HG03097 (cell line): ENCODE measurements around the gene RAB11B.
"Not testable (repeated sequence)": the region's sequence is repeated elsewhere in the genome, so short reads cannot be mapped to it uniquely, and the experiment has no call there.

ENCODE experiments used
- ATAC-seq: cut with Tn5 transposase; IDR thresholded peaks from one replicate; pipeline ENCODE4 v1.9.1; 2021; ENCODE audit not compliant: unreplicated experiment, low FRiP score

Gene RAB11B

DNA sequence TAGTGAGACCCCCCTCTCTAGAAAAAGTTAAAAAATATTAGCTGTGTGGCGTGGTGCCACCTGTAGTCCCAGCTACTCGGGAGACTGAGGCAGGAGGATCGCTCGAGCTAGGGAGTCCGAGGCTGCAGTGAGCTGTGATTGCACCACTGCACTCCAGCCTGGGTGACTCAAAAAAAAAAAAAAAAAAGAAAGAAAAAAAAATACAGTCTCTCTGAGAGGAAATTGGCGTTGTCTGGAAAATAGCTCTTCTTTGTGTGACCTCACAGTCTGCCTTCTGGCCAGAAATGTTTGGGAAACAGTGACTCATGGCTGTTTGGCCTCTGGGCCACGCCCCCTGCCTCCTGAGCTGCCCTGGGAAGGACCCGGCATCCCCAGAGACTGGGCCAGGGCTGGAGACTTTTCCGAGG lies 33.7 kb downstream of the RAB11B start:
- ATAC-seq = no peak

DNA sequence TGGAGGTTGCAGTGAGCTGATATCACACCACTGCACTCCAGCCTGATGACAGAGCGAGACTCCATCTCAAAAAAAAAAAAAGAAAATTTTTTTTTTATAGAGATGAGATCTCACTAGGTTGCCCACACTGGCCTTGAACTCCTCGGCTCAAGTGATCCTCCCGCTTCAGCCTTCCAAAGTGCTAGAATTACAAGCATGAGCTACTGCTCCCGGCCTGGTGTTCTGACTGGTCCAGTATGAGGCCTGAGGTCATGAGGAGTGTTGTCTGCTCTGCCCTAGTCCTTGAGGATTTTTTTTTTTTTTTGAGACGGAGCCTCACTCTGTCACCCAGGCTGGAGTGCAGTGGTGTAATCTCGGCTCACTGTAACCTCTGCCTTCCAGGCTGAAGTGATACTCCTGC lies 35.2 kb downstream of the RAB11B start:
- ATAC-seq = not testable (repeated sequence)

DNA sequence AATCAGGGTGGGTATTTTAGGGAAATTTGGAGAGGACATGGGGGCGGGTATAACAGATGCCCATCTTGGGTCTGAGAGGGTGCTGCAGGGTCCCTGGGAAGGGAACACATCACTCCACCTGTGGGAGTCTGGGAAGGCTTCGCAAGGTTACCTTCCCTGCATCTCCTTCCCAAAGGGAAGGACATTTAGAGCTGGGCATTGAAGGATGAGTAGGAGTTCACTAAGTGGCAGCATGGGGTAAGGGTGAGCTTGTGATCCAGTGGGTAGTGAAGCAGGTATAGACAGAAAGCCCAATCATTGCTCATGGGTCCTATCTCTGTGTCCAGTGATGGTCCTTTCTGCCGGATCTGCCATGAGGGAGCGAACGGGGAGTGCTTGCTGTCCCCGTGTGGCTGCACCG lies 36.1 kb downstream of the RAB11B start:
- ATAC-seq = no peak

DNA sequence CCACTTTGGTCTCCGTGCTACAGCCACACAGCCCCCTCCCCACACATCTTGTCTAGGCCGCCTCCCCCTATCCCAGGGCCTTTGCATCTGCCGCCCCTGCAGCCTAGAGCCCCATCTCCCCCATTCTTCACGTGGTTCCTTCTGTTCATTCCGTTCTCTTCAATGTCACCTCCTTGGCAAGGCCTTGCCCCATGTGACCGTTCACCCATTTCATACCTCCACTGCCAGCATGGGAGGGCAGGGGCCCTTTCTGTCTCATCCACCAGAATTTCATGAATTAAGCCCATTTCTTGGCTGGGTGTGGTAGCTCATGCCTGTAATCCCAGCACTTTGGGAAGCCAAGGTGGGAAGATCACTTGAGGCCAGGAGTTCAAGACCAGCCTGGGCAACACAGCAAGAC lies 38.9 kb downstream of the RAB11B start:
- ATAC-seq = no peak

DNA sequence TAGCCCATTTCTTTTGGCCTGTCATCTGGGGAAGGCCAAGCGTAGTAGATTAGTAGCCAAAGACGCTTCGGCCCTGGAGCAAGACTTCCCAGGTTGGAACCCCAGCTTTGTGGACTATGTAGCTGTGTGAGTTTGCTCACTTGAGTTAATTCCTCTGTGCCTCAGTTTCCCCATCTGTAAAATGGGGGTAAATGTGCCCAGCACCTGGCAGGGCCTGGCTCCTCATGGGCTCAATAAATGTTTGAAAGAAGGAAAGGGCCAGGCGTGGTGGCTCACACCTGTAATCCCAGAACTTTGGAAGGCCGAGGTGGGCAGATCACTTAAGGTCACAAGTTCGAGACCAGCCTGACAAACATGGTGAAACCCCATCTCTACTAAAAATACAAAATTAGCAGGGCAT lies 39.7 kb downstream of the RAB11B start:
- ATAC-seq = no peak

DNA sequence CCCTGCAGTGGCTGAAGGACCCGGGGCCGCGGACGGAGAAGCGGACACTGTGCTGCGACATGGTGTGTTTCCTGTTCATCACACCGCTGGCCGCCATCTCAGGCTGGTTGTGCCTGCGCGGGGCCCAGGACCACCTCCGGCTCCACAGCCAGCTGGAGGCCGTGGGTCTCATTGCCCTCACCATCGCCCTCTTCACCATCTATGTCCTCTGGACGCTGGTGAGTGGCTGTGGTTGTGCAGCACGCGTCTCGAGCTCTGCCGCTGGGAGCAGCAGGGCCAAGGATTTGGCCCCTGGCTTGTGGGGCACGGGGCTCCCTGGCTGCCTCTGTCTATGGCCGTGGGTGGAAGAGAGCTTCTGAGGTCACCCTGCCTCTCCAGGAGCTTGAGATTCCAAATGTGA lies 40.5 kb downstream of the RAB11B start:
- ATAC-seq = no peak

DNA sequence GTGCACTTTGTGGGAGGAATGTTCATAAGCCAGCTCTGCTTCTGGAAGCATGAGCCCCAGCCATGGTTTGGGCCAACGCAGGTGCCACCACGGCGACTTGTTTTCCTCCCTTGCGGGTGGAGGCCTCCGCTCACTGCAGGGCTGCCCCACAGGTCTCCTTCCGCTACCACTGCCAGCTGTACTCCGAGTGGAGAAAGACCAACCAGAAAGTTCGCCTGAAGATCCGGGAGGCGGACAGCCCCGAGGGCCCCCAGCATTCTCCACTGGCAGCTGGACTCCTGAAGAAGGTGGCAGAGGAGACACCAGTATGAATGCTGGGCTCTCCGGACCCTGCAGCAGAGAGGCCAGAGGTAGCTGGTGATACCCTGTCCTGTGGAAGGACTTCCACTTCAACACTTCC lies 48.1 kb downstream of the RAB11B start:
- ATAC-seq = no peak

DNA sequence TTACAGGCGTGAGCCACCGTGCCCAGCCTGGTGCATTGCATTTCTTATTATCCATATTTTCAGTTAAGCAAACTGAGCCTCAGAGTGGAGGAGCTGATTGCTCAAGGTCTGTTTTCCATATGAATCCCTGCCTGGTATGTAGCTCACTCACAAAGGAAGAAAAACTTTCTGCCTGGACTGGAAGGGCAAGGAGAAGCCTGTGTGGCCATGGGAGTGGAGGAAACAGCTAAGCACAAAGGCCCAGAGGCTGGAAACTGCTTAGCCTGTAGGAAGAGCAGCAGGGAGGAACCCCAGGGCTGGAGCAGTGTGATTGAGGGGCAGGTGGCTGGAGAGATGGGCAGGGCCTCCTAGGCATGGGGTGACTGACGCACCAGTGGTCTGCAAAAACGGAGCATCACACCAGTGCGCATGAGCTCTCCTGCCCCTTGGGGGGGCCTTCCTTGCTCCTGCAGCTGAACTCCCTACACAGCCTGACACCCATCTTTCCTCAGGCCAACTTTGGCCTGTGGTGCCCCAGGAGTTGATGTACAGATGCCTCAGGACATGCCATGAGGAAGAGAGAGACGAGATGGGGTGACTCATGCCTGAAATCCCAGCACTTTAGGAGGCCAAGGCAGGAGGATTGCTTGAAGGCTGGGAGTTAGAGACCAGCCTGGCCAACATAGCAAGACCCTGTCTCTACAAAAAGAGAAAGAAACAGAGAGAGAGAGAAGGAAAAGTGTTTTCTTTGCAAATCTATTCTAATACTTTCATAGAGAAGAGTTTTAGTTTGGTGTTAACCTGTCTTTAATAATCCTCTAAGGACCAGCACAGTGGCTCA lies 51.8 kb downstream of the RAB11B start:
- no peak for ATAC-seq

DNA sequence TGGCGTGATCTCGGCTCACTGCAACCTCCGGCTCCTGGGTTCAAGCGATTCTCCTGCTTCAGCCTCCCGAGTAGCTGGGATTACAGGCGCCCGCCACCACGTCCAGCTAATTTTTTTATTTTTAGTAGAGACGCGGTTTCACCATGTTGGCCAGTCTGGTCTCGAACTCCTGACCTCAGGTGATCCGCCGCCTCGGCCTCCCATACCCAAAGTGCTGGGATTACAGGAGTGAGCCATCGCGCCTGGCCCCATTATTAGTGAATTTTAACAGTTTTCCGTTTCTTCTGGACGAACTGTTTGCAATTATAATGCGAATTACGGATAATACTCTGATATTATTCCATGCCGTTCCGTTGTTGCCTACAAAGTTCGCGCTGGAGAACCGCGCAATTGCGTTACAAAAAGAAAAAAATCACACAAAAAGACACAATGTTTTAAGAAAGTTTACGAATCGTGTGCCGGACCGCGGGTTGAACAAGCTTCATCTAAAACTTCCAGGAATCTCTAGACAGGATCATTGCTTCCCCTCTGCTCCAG lies 54.0 kb downstream of the RAB11B start:
- ATAC-seq = not testable (repeated sequence)

DNA sequence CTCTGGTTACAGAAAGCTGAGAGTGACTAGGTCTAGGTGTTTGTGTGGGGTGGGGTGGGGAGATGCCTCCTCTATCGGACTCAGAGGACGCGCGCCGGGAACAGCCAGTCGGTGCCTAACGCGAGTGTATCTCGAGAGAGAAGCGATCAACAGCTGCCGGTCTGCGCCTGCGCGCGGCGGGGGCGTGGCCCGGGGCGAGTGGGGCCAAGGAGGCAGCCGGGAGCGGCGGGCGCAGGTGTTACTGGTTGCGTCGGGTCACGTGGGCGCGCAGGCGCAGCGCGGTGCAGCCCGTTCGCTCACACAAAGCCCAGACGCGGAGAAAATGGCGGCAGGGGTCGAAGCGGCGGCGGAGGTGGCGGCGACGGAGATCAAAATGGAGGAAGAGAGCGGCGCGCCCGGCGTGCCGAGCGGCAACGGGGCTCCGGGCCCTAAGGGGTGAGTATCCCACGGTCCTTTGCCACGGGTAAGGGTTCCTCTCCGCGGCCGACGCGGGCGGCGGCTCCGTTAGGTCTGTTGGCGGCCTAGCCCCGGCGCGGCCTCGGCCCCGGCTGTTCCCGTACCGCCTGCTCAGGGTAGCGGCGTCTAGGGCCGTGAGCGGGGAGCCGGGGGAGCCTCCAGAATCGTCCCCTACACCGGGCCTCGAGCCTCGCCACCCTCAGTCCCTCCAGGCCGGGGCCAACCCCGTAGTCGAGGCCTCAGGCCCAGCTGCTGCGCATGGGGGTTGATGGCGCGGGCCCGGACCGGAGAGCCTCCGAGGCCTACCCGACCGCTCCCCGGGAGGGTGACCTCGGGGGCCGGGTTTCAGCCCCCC lies 54.7 kb downstream of the RAB11B start, which contains the start of gene HNRNPM:
Gene HNRNPM, plus strand, starts transcription at position 299 of the 811 bp plus-strand sequence. Its CDS starts 24 bp downstream, at position 323.
- ATAC-seq = peak; percentile 92

DNA sequence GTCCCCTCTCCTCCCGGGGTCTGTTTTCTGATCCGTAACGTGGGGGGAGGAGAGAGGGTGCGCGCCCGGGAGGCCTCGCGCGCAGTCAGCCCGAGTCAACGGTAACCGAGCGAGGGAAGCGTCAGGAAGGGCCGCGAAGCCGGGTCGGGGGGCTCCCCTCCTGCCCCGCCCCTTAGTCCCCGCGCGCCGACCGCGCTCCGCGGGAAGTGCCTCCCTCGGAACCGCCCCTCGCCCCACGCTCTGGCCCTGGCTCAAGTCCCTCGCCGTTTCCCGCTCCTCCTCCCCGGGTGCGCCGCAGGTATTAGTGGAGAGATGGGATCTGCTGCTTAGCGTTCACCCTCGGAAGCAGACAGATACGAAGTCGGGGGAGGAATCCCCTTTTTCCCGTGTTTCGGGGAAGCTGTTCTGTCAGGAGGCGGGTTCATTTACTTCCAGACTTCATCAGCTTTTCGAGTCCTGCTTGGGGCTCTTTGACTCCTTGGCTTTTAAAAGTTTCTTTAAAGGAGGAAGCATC lies 55.4 kb downstream of the RAB11B start:
- peak; percentile 22 for ATAC-seq

DNA sequence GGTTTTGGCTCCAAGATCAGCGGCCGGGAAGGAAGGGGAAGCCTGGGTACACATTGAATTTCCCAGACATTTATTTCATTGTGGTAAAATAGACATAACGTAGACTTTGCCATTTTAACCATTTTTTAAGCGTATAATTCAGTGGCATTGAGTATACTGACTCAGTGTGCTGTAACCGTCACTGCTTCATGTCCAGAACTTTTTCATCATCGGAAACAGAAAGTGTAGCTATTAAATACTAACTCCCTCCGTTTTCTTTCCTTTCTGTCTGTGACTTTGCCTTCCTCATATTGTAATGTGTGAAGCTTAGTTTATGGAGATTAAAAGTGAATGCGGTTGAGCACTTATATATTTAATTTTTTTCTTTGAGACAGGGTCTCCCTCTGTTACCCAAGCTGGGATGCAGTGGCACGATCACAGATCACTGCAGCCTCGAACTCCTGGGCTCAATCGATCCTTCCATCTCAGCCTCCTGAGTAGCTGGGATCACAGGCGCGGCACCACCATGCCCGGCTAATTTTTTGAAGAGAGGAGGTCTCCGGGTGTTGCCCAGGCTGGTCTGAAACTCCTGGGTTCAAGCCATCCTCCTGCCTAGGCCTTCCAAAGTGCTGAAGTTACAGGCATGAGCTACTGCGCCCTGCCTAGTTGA lies 56.0 kb downstream of the RAB11B start:
- ATAC-seq = no peak

DNA sequence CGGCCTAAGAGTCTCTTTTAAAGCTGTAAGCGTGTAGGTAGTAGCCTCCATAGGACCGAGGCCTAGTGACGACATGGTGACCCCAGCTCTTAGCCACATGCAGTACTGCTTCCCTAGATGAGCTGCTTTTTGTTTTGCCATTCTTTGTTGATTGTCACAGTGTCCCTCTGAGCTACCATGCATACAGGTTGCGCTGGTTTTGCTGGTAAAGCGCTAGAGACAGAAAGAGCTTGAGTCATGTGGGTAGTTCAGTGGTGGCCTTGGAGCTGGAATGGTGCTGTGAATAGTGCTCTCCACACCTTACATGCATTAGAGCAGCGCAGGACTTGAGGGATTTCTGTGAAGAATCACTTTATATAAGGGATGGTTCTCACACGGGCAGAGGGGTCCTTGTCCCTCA lies 59.7 kb downstream of the RAB11B start:
- ATAC-seq = no peak

DNA sequence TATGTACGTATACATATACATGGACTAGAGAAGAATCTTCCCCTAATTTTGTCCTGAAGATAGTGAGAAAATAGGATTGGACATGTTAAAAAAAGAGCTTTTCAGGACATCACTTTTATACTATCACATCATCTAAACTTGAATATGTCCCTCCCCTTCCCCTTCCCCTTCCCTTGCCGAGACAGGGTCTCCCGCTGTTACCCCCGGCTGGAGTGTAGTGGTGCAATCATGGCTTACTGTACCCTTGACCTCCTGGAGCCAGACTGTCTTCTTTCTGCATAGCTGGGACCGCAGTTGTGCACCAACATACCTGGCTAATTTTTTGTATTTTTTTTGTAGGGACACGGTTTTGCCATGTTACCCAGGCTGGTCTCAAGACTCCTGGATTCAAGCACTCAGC lies 61.2 kb downstream of the RAB11B start:
- ATAC-seq = no peak

DNA sequence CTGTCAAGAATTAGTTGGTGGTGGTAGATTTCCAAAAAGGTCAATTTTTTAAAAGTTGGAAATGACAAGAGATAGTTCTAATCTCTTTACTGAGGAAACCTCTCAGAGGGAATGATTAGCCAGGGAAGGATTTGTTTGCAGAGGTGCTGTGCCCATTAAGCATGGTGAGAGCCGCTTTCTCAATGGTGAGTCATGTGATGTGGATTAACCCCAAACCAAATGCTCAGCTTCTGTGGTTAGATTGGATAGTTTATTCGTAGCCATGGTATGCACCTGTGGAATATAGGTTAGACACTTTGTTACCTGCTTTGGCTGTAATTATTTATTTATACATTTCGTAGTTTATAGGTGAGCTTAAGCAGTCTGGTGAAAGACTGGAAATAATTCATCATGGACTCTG lies 61.7 kb downstream of the RAB11B start:
- ATAC-seq = no peak

DNA sequence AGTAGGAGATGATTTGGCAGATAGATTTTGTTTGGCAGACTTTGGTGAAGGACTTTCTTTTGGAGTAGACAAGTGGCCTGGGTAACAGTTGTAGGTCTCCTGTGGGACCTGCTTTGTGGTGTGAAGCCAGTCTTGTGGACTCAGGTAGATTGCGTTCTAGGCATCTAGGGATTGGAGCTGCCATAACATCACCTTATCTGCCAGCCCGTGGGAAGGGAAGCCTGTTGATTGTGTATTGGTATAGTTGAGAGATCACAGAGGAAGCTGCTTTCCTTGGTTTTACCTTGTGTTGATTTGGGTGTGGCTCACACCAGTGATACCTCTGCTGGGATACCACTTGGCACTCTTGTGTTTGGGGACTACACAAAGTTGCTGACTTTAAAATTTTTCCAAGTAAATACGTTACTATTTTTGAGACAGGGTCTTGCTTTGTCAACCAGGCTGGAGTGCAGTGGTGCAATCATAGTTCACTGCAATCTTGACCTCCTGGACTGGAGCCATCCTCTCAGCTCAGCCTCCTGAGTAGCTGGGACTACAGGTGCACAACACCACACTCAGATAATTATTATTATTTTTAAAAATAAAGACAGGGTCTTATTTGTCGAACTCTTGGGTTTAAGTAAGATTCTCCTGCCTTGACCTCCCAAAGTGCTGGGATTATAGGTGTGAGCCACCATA lies 62.4 kb downstream of the RAB11B start:
- ATAC-seq = no peak

DNA sequence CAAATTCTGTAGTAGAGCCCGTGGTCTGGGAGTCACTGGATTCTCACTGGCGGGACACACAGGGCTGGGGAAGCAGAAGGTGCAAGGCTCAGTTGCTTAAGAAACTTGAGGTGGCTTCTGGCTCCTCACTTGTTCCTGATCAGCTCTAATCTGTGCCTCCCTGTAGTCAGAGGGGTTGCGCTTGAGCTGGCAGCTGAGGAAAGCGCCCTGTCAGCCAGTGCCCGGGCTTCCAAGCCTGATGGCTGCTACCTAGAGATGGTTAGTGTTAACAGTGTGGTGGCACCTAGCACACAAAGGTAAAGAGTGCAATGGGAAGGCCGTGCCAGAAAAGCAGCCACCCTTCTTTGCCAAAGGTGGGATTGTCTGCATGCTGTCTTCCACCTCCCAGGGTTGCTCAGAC lies 63.5 kb downstream of the RAB11B start:
- ATAC-seq = no peak
